ENCODE results near the gene C11orf87.

C11orf87 gene

GRCh38 chr11:109421981-109422869 is at the start of gene C11orf87:
C11orf87 (plus strand) TSS chr11:109422190; CDS start chr11:109423634, 1,444 bp downstream.
- H3K36me3 Mint-ChIP-seq (ENCODE audit: low read depth) = no peaks in the 10 kb centered on the region
- TF ChIP-seq CTCF (IDR thresholded peaks at IDR 0.05) = no peak
- no peak within 1 kb of the TSS for H3K27ac Mint-ChIP-seq
- peaks cover 24% of the 10 kb centered on the region for H3K4me1 Mint-ChIP-seq
- peak; percentile 67 for DNase-seq
- peak within 1 kb of the TSS; percentile 85 for H3K4me3 Mint-ChIP-seq
- peaks cover 49% of the 10 kb centered on the region for H3K27me3 Mint-ChIP-seq (ENCODE audit: low read depth, poor library complexity)
- no peaks in the 10 kb centered on the region for H3K9me3 Mint-ChIP-seq

GRCh38 chr11:109374032-109374431 is 48.0 kb upstream of the C11orf87 start:
- no peak overlapping the region for H3K27ac Mint-ChIP-seq
- peaks cover 5% of the 10 kb centered on the region for H3K9me3 Mint-ChIP-seq
- no peak overlapping the region for H3K4me3 Mint-ChIP-seq
- H3K4me1 Mint-ChIP-seq = no peaks in the 10 kb centered on the region
- H3K36me3 Mint-ChIP-seq (ENCODE audit: low read depth) = no peaks in the 10 kb centered on the region
- DNase-seq = no peak
- no peak for TF ChIP-seq CTCF (IDR thresholded peaks at IDR 0.05)
- no peaks in the 10 kb centered on the region for H3K27me3 Mint-ChIP-seq (ENCODE audit: low read depth, poor library complexity)

GRCh38 chr11:109374441-109374840 is 47.5 kb upstream of the C11orf87 start:
- peaks cover 2% of the 10 kb centered on the region for H3K9me3 Mint-ChIP-seq
- DNase-seq = no peak
- H3K36me3 Mint-ChIP-seq (ENCODE audit: low read depth) = no peaks in the 10 kb centered on the region
- H3K27me3 Mint-ChIP-seq (ENCODE audit: low read depth, poor library complexity) = no peaks in the 10 kb centered on the region
- H3K27ac Mint-ChIP-seq = no peak overlapping the region
- no peak for TF ChIP-seq CTCF (IDR thresholded peaks at IDR 0.05)
- no peaks in the 10 kb centered on the region for H3K4me1 Mint-ChIP-seq
- H3K4me3 Mint-ChIP-seq = no peak overlapping the region

- no peaks in the 10 kb centered on the region for H3K4me1 Mint-ChIP-seq
- TF ChIP-seq CTCF (IDR thresholded peaks at IDR 0.05) = no peak
- DNase-seq = no peak
- H3K27ac Mint-ChIP-seq = no peak overlapping the region
- no peak overlapping the region for H3K4me3 Mint-ChIP-seq
- no peaks in the 10 kb centered on the region for H3K36me3 Mint-ChIP-seq (ENCODE audit: low read depth)
- peaks cover 3% of the 10 kb centered on the region for H3K9me3 Mint-ChIP-seq
- H3K27me3 Mint-ChIP-seq (ENCODE audit: low read depth, poor library complexity) = no peaks in the 10 kb centered on the region
These were observed 44.8 kb upstream of the C11orf87 start for GRCh38 chr11:109377039-109377742.

- Mint-ChIP-seq H3K4me1 (no peaks in the 10 kb centered on the region), H3K36me3 (ENCODE audit: low read depth) (no peaks in the 10 kb centered on the region), H3K27me3 (ENCODE audit: low read depth, poor library complexity) (no peaks in the 10 kb centered on the region), H3K4me3 (no peak overlapping the region), H3K27ac (no peak overlapping the region), H3K9me3 (peaks cover 3% of the 10 kb centered on the region)
- TF ChIP-seq CTCF (IDR thresholded peaks at IDR 0.05) = no peak
- no peak for DNase-seq
These were observed 44.0 kb upstream of the C11orf87 start for GRCh38 chr11:109378034-109378433.

Data from nephron progenitor cell (in vitro differentiated cells).